ENCODE data around the gene SLC9A9.

The SLC9A9 gene

GRCh38 chr3:143831994-143832393, 16.3 kb downstream of the SLC9A9 start:
- peaks cover 57% of the 10 kb centered on the region for H3K4me1 Mint-ChIP-seq (ENCODE audit: low read depth)

GRCh38 chr3:143831208-143831607, 17.1 kb downstream of the SLC9A9 start:
- peaks cover 19% of the 10 kb centered on the region for H3K36me3 Mint-ChIP-seq (ENCODE audit: low read depth)
- H3K27me3 Mint-ChIP-seq, result no peaks in the 10 kb centered on the region
- H3K9me3 Mint-ChIP-seq, result no peaks in the 10 kb centered on the region
- no peak overlapping the region for H3K4me3 Mint-ChIP-seq
- peak overlapping the region; percentile 15 for H3K27ac Mint-ChIP-seq
- H3K4me1 Mint-ChIP-seq (ENCODE audit: low read depth), result peaks cover 62% of the 10 kb centered on the region
- intact Hi-C loops (cut with micrococcal nuclease), result loop anchor here (2.0 to 5.0 kb wide), 2 partner anchors 14 to 141 kb away; partner anchors contain the start of gene DIPK2A

More at GRCh38 chr3:143831994-143832393, 16.3 kb downstream of the SLC9A9 start:
- Mint-ChIP-seq H3K27me3 (no peaks in the 10 kb centered on the region), H3K9me3 (no peaks in the 10 kb centered on the region), H3K4me3 (no peak overlapping the region), H3K36me3 (ENCODE audit: low read depth) (peaks cover 19% of the 10 kb centered on the region), H3K27ac (no peak overlapping the region)
- intact Hi-C loops (cut with micrococcal nuclease), result loop anchor here (2.0 to 5.0 kb wide), 2 partner anchors 13 to 140 kb away; partner anchors contain the start of gene DIPK2A

GRCh38 chr3:143830786-143831185, 17.5 kb downstream of the SLC9A9 start:
- no peaks in the 10 kb centered on the region for H3K27me3 Mint-ChIP-seq
- H3K4me1 Mint-ChIP-seq (ENCODE audit: low read depth), result peaks cover 62% of the 10 kb centered on the region
- no peak overlapping the region for H3K4me3 Mint-ChIP-seq
- H3K27ac Mint-ChIP-seq, result peak overlapping the region; percentile 15
- peaks cover 19% of the 10 kb centered on the region for H3K36me3 Mint-ChIP-seq (ENCODE audit: low read depth)
- no peaks in the 10 kb centered on the region for H3K9me3 Mint-ChIP-seq
- intact Hi-C loops (cut with micrococcal nuclease), result loop anchor here (2.0 to 5.0 kb wide), 2 partner anchors 14 to 142 kb away; partner anchors contain the start of gene DIPK2A

- Mint-ChIP-seq H3K27ac (no peak overlapping the region), H3K36me3 (ENCODE audit: low read depth) (peaks cover 19% of the 10 kb centered on the region), H3K27me3 (no peaks in the 10 kb centered on the region), H3K4me3 (no peak overlapping the region), H3K4me1 (ENCODE audit: low read depth) (peaks cover 62% of the 10 kb centered on the region), H3K9me3 (no peaks in the 10 kb centered on the region)
- intact Hi-C loops (cut with micrococcal nuclease), result loop anchor here (2.0 to 5.0 kb wide), 2 partner anchors 15 to 142 kb away; partner anchors contain the start of gene DIPK2A
Measured at GRCh38 chr3:143830063-143830462, 18.2 kb downstream of the SLC9A9 start.

GRCh38 chr3:143827425-143827824, 20.8 kb downstream of the SLC9A9 start:
- no peak overlapping the region for H3K4me3 Mint-ChIP-seq
- peak overlapping the region; percentile 16 for H3K27ac Mint-ChIP-seq
- H3K36me3 Mint-ChIP-seq (ENCODE audit: low read depth), result peaks cover 26% of the 10 kb centered on the region
- no peaks in the 10 kb centered on the region for H3K9me3 Mint-ChIP-seq
- H3K27me3 Mint-ChIP-seq, result no peaks in the 10 kb centered on the region
- intact Hi-C loops (cut with micrococcal nuclease), result no loop called here
- H3K4me1 Mint-ChIP-seq (ENCODE audit: low read depth), result peaks cover 68% of the 10 kb centered on the region

GRCh38 chr3:143826296-143826695, 22.0 kb downstream of the SLC9A9 start:
- intact Hi-C loops (cut with micrococcal nuclease), result no loop called here
- H3K9me3 Mint-ChIP-seq, result no peaks in the 10 kb centered on the region
- H3K27me3 Mint-ChIP-seq, result no peaks in the 10 kb centered on the region
- peak overlapping the region; percentile 0 for H3K4me3 Mint-ChIP-seq
- H3K27ac Mint-ChIP-seq, result peak overlapping the region; percentile 73
- peaks cover 26% of the 10 kb centered on the region for H3K36me3 Mint-ChIP-seq (ENCODE audit: low read depth)
- H3K4me1 Mint-ChIP-seq (ENCODE audit: low read depth), result peaks cover 75% of the 10 kb centered on the region

GRCh38 chr3:143825513-143825912, 22.8 kb downstream of the SLC9A9 start:
- H3K4me1 Mint-ChIP-seq (ENCODE audit: low read depth), result peaks cover 82% of the 10 kb centered on the region
- intact Hi-C loops (cut with micrococcal nuclease), result no loop called here

GRCh38 chr3:143824735-143825385, 23.4 kb downstream of the SLC9A9 start:
- Mint-ChIP-seq H3K36me3 (ENCODE audit: low read depth) (peaks cover 26% of the 10 kb centered on the region), H3K27me3 (no peaks in the 10 kb centered on the region), H3K4me3 (no peak overlapping the region), H3K9me3 (no peaks in the 10 kb centered on the region), H3K27ac (peak overlapping the region; percentile 25), H3K4me1 (ENCODE audit: low read depth) (peaks cover 80% of the 10 kb centered on the region)
- intact Hi-C loops (cut with micrococcal nuclease), result no loop called here

More at GRCh38 chr3:143825513-143825912, 22.8 kb downstream of the SLC9A9 start:
- Mint-ChIP-seq H3K27ac (peak overlapping the region; percentile 73), H3K4me3 (peak overlapping the region; percentile 0), H3K9me3 (no peaks in the 10 kb centered on the region), H3K27me3 (no peaks in the 10 kb centered on the region), H3K36me3 (ENCODE audit: low read depth) (peaks cover 26% of the 10 kb centered on the region)

GRCh38 chr3:143822798-143823197, 25.5 kb downstream of the SLC9A9 start:
- Mint-ChIP-seq H3K4me1 (ENCODE audit: low read depth) (peaks cover 73% of the 10 kb centered on the region), H3K27ac (peak overlapping the region; percentile 83), H3K9me3 (no peaks in the 10 kb centered on the region), H3K27me3 (no peaks in the 10 kb centered on the region), H3K36me3 (ENCODE audit: low read depth) (peaks cover 10% of the 10 kb centered on the region), H3K4me3 (no peak overlapping the region)
- intact Hi-C loops (cut with micrococcal nuclease), result no loop called here

GRCh38 chr3:143822374-143822773, 25.9 kb downstream of the SLC9A9 start:
- H3K36me3 Mint-ChIP-seq (ENCODE audit: low read depth), result peaks cover 6% of the 10 kb centered on the region
- no peak overlapping the region for H3K4me3 Mint-ChIP-seq
- H3K27ac Mint-ChIP-seq, result peak overlapping the region; percentile 83
- intact Hi-C loops (cut with micrococcal nuclease), result no loop called here
- no peaks in the 10 kb centered on the region for H3K27me3 Mint-ChIP-seq
- H3K4me1 Mint-ChIP-seq (ENCODE audit: low read depth), result peaks cover 70% of the 10 kb centered on the region
- no peaks in the 10 kb centered on the region for H3K9me3 Mint-ChIP-seq

GRCh38 chr3:143821862-143822261, 26.4 kb downstream of the SLC9A9 start:
- Mint-ChIP-seq H3K9me3 (no peaks in the 10 kb centered on the region), H3K4me1 (ENCODE audit: low read depth) (peaks cover 68% of the 10 kb centered on the region), H3K27ac (peak overlapping the region; percentile 83), H3K4me3 (no peak overlapping the region), H3K36me3 (ENCODE audit: low read depth) (peaks cover 6% of the 10 kb centered on the region), H3K27me3 (no peaks in the 10 kb centered on the region)
- intact Hi-C loops (cut with micrococcal nuclease), result no loop called here

GRCh38 chr3:143820466-143821221, 27.6 kb downstream of the SLC9A9 start:
- H3K36me3 Mint-ChIP-seq (ENCODE audit: low read depth), result peaks cover 6% of the 10 kb centered on the region
- no peaks in the 10 kb centered on the region for H3K9me3 Mint-ChIP-seq
- peaks cover 60% of the 10 kb centered on the region for H3K4me1 Mint-ChIP-seq (ENCODE audit: low read depth)
- peak overlapping the region; percentile 83 for H3K27ac Mint-ChIP-seq
- H3K4me3 Mint-ChIP-seq, result no peak overlapping the region
- intact Hi-C loops (cut with micrococcal nuclease), result no loop called here
- H3K27me3 Mint-ChIP-seq, result no peaks in the 10 kb centered on the region

GRCh38 chr3:143819890-143820289, 28.4 kb downstream of the SLC9A9 start:
- intact Hi-C loops (cut with micrococcal nuclease), result no loop called here
- H3K4me3 Mint-ChIP-seq, result no peak overlapping the region
- H3K9me3 Mint-ChIP-seq, result no peaks in the 10 kb centered on the region
- no peaks in the 10 kb centered on the region for H3K27me3 Mint-ChIP-seq
- no peak overlapping the region for H3K27ac Mint-ChIP-seq
- H3K4me1 Mint-ChIP-seq (ENCODE audit: low read depth), result peaks cover 58% of the 10 kb centered on the region
- H3K36me3 Mint-ChIP-seq (ENCODE audit: low read depth), result peaks cover 6% of the 10 kb centered on the region

GRCh38 chr3:143814443-143814889, 33.8 kb downstream of the SLC9A9 start:
- Mint-ChIP-seq H3K4me1 (ENCODE audit: low read depth) (peaks cover 59% of the 10 kb centered on the region), H3K27me3 (no peaks in the 10 kb centered on the region), H3K9me3 (no peaks in the 10 kb centered on the region), H3K27ac (peak overlapping the region; percentile 74), H3K36me3 (ENCODE audit: low read depth) (no peaks in the 10 kb centered on the region), H3K4me3 (peak overlapping the region; percentile 2)
- intact Hi-C loops (cut with micrococcal nuclease), result loop anchor here (1.0 kb wide), 1 partner anchor 8 kb away; no protein-coding TSS in a partner anchor
